HG03280 (cell line): ENCODE data around the gene CARD11.

Experiments
- ATAC-seq: cut with Tn5 transposase; IDR thresholded peaks from one replicate; pipeline ENCODE4 v1.9.1; 2021; ENCODE audit warnings: mild to moderate bottlenecking, moderate library complexity; ENCODE audit not compliant: unreplicated experiment

The CARD11 gene

DNA sequence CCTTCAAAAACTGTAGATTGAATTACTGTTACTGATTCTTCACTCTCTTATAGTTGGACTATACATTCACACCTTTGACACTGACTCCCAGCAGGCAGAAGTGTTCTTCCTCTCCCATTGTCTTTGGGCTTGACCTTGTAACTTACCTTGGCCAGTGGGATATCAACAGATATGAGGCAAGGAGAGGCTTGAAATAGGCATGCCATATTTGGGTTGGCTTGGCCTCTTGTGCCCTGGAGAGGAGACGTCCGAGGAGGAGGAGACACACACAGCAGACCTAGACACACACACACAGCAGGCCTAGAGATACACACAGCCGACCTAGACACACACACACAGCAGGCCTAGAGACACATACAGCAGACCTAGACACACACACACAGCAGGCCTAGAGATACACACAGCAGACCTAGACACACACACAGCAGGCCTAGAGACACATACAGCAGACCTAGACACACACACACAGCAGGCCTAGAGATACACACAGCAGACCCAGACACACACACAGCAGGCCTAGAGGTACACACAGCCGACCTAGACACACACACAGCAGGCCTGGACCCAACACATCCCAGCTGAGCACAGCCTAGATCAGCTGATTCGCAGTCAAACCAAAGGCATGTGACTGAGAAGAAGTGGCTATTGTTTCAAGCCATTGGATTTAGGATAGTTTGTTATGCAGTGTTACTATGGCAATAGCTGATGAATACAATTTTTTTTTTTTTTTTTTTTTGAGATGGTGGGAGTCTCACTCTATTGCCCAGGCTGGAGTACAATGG lies 187.1 kb downstream of the CARD11 start:
- no peak for ATAC-seq
